Measurements from ENCODE around the gene PSMA6.

DNA sequence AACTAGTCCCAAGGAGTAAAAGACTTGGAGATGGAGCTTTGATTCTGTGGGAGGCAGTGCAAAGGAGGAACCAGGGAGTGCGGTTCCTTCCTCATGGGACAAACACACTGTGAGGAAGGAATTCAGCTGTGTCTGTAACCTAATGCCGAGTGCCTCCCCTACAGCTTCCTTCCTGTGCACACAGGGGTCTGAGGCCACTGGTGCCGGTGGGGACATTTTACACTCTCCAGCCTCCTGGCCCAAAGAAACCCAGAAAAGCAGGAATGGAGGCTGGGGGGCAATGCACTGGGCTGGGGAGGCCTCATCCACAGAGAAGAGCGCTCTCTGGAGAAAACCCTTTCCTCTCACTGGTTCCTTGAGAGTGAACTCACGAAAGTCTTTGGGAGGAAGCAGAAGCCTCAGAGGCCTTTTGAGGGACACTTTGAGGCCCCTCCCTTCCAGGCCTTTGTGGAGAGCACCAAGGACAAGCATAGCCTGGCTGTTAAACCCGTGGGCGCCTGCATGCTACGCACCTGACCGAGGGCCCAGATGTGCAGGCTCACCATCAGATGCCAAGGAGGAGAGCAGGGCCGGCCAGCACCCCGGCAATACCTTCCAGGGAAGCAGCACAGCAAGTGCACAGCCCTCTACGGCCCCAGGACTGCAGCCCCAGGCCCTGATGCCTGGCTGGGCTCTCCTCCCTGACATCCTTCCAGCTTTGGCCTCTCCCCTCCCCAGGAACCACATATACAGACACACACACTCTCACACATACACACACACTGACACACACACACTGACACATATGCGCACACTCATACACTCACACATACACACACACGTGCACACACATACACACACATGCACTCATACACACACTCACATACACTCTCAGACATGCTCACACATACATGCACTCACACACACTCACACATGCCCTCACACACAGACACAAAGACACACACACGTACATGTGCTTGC lies 60.4 kb downstream of the PSMA6 start:
- TF ChIP-seq EZH2 (optimal IDR thresholded peaks at IDR 0.05; ENCODE audit: low read depth, low read length) (no peak), EZH2phosphoT487 (IDR thresholded peaks at IDR 0.05; ENCODE audit: low read length) (no peak)
- TF ChIP-seq, protein P1, sequence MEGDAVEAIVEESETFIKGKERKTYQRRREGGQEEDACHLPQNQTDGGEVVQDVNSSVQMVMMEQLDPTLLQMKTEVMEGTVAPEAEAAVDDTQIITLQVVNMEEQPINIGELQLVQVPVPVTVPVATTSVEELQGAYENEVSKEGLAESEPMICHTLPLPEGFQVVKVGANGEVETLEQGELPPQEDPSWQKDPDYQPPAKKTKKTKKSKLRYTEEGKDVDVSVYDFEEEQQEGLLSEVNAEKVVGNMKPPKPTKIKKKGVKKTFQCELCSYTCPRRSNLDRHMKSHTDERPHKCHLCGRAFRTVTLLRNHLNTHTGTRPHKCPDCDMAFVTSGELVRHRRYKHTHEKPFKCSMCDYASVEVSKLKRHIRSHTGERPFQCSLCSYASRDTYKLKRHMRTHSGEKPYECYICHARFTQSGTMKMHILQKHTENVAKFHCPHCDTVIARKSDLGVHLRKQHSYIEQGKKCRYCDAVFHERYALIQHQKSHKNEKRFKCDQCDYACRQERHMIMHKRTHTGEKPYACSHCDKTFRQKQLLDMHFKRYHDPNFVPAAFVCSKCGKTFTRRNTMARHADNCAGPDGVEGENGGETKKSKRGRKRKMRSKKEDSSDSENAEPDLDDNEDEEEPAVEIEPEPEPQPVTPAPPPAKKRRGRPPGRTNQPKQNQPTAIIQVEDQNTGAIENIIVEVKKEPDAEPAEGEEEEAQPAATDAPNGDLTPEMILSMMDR (IDR thresholded peaks at IDR 0.05; ENCODE audit: low read length): no peak

Measured in MM.1S (cell line).